GM12878 (cell line): ENCODE measurements around the gene PRSS57. TPM values are rescaled to one million over a fixed set of nuclear protein-coding genes. Genes with fewer than 3 reads are reported as not detected.
A peak's percentile ranks its signal among the peaks of the same experiment; 100 is the strongest.

Experiments used
- ATAC-seq: fragments of 200-7000 bp; cut with Tn5 transposase; 3 replicates; pipeline ENCODE4 v1.9.1; 2020; ENCODE audit warnings: mild to moderate bottlenecking, moderate library complexity
- BruUV-seq: library from RNA; stranded (reverse); fragments of 400-500 nt; replicated peaks from 2 replicates; lab custom pipeline; 2021; lab: Mats Ljungman, UMichigan
- CTCF ChIA-PET: fragments of 300-600 bp; sonication (Branson Sonifier 250); formaldehyde crosslinking; extraction: SDS; loops from one replicate; lab custom pipeline; 2021; ENCODE audit warnings: inconsistent platforms; lab: Yijun Ruan, JAX
- POLR2A ChIA-PET: fragments of 350-600 bp; formaldehyde crosslinking; extraction: SDS; loops from one replicate; lab custom pipeline; 2021; ENCODE audit warnings: inconsistent platforms; lab: Charles Lee
- RAD21 ChIA-PET: fragments of 300-600 bp; sonication (Branson Sonifier 250); formaldehyde crosslinking; loops from one replicate; lab custom pipeline; 2023; ENCODE audit warnings: antibody characterized with exemption; ENCODE audit not compliant: unreplicated experiment; lab: Charles Lee
- SMC1A ChIA-PET: fragments of 300-600 bp; sonication (Branson Sonifier 250); formaldehyde crosslinking; loops from one replicate; lab custom pipeline; 2023; ENCODE audit not compliant: unreplicated experiment, uncharacterized antibody; lab: Charles Lee
- DNase-seq: peaks from one replicate; pipeline ENCODE4 v3.0.0-alpha.2; 2011; ENCODE audit warnings: low read depth, low spot score
- FAIRE-seq: peaks from 3 replicates; lab custom pipeline; 2011; peaks lifted over from hg19 to GRCh38; lab: Jason Lieb, UNC
- H2AFZ ChIP-seq: 2 replicates; pipeline ENCODE4 v1.6.0; 2011; ENCODE audit warnings: low read depth, low read length, control low read depth; ENCODE audit not compliant: control insufficient read depth
- H3K27ac ChIP-seq: 2 replicates; pipeline ENCODE4 v1.5.1; 2011; ENCODE audit warnings: control low read depth; ENCODE audit not compliant: control insufficient read depth, insufficient read depth
- H3K27me3 ChIP-seq, 2 experiments: replicated peaks in 1 of 2; 2 replicates each; pipeline versions ENCODE4 v1.6.0 to v1.6.1; 2011; ENCODE audit warnings: low read length in 1 of 2; ENCODE audit not compliant: control insufficient read depth in 2 of 2, insufficient read depth in 2 of 2
- H3K36me3 ChIP-seq, 2 experiments: 2 replicates each; pipeline ENCODE4 v1.5.1; 2011; ENCODE audit warnings: low read length in 1 of 2; ENCODE audit not compliant: control insufficient read depth in 2 of 2, insufficient read depth in 2 of 2
- H3K4me1 ChIP-seq: 2 replicates; pipeline ENCODE4 v1.6.1; 2011; ENCODE audit warnings: mild to moderate bottlenecking, low read length, moderate library complexity, mixed read lengths; ENCODE audit not compliant: control insufficient read depth, insufficient read depth
- H3K4me2 ChIP-seq: 2 replicates; pipeline ENCODE4 v1.6.0; 2011; ENCODE audit warnings: control low read depth; ENCODE audit not compliant: control insufficient read depth, insufficient read depth
- H3K4me3 ChIP-seq: fragments of 200-600 bp; sonication (generic); 2 replicates; pipeline ENCODE4 v1.5.1; 2016
- H3K79me2 ChIP-seq: 2 replicates; pipeline ENCODE4 v1.6.0; 2011; ENCODE audit warnings: low read length; ENCODE audit not compliant: control insufficient read depth, insufficient read depth
- H3K9ac ChIP-seq: 2 replicates; pipeline ENCODE4 v1.8.0; 2011; ENCODE audit warnings: low read length, control low read depth, mixed read lengths; ENCODE audit not compliant: control insufficient read depth, insufficient read depth
- H3K9me3 ChIP-seq: replicated peaks from 3 replicates; pipeline ENCODE4 v1.5.1; 2011; ENCODE audit warnings: mild to moderate bottlenecking, low read length; ENCODE audit not compliant: control insufficient read depth, insufficient read depth
- H4K20me1 ChIP-seq: 2 replicates; pipeline ENCODE4 v1.6.0; 2011; ENCODE audit not compliant: control insufficient read depth, insufficient read depth
- BACH1 ChIP-seq: fragments of 450-650 bp; IDR thresholded peaks from 2 replicates; pipeline ENCODE4 v1.6.1; 2017; ENCODE audit warnings: mild to moderate bottlenecking, borderline replicate concordance
- BHLHE40 ChIP-seq, 2 experiments: fragments of 450-650 bp in 1 of 2; IDR thresholded peaks; 2 replicates each; pipeline ENCODE4 v1.6.1; 2011 to 2017; ENCODE audit warnings: low read depth in 2 of 2, borderline replicate concordance in 1 of 2, improper control_type of control experiment in 1 of 2, low read length in 1 of 2, mild to moderate bottlenecking in 1 of 2
- EGR1 ChIP-seq, 2 experiments: IDR thresholded peaks; 1 replicate in 1 of 2; 2 replicates in 1 of 2; pipeline ENCODE4 v1.6.1; 2011 to 2012; ENCODE audit warnings: low read depth in 2 of 2, low read length in 2 of 2, borderline replicate concordance in 1 of 2, mild to moderate bottlenecking in 1 of 2, moderate library complexity in 1 of 2
- HDGF ChIP-seq: fragments of 450-650 bp; IDR thresholded peaks from 2 replicates; pipeline ENCODE4 v1.6.1; 2016; ENCODE audit warnings: antibody characterized with exemption
- LARP7 ChIP-seq: fragments of 450-650 bp; IDR thresholded peaks from 2 replicates; pipeline ENCODE4 v1.6.1; 2017; ENCODE audit warnings: mild to moderate bottlenecking
- MXI1 ChIP-seq: fragments of 150-350 bp; IDR thresholded peaks from 2 replicates; pipeline ENCODE4 v1.6.1; 2011; ENCODE audit warnings: low read depth, mild to moderate bottlenecking, inconsistent platforms, low read length, improper control_type of control experiment
- MYC ChIP-seq: IDR thresholded peaks from 2 replicates; pipeline ENCODE4 v1.6.1; 2011; ENCODE audit warnings: mild to moderate bottlenecking, low read length, moderate library complexity, inconsistent platforms; ENCODE audit not compliant: insufficient read depth, insufficient replicate concordance, insufficient read length, severe bottlenecking
- NBN ChIP-seq: fragments of 450-650 bp; IDR thresholded peaks from 2 replicates; pipeline ENCODE4 v1.6.1; 2016
- NFYB ChIP-seq: IDR thresholded peaks from 2 replicates; pipeline ENCODE4 v1.6.1; 2011; ENCODE audit warnings: low read depth, mild to moderate bottlenecking, low read length, improper control_type of control experiment, moderate library complexity; ENCODE audit not compliant: insufficient read depth
- POLR2A ChIP-seq: IDR thresholded peaks from 2 replicates; pipeline ENCODE4 v1.6.1; 2011; ENCODE audit warnings: low read depth, mild to moderate bottlenecking, low read length
- SREBF1 ChIP-seq: IDR thresholded peaks from 2 replicates; pipeline ENCODE4 v1.6.1; 2012; ENCODE audit warnings: mild to moderate bottlenecking, low read length
- ZBTB40 ChIP-seq: fragments of 450-650 bp; IDR thresholded peaks from 2 replicates; pipeline ENCODE4 v1.6.1; 2016; ENCODE audit warnings: mild to moderate bottlenecking, moderate library complexity, borderline replicate concordance
- WGBS: methylation state at CpG from one replicate; pipeline ENCODE4 v1.1.6; 2016; ENCODE audit warnings: low lambda C conversion rate; ENCODE audit not compliant: insufficient replicate concordance, insufficient coverage; ENCODE audit errors: missing lambda C conversion rate; 5-methylcytosine and 5-hydroxymethylcytosine counted together
- in situ Hi-C: fragments of 300-500 bp; cut with MboI; formaldehyde crosslinking; loops from 9 replicates; pipeline ENCODE4 v1.14.3; 2018; ENCODE audit warnings: mixed read lengths
- intact Hi-C: fragments of 100-400 bp; cut with micrococcal nuclease; formaldehyde crosslinking; loops from one replicate; pipeline ENCODE4 v1.14.2; 2022; ENCODE audit not compliant: unreplicated experiment
- polyA plus RNA-seq, 11 experiments: library from polyadenylated mRNA; depleted of rRNA in 4 of 11; unstranded in 6 of 11; stranded (reverse) in 5 of 11; fragments of >200 nt; fragmentation: Nextera tagmentation in 4 of 11; fragmentation: Illumina TruSeq in 1 of 11; extraction: Ambion mirVana in 4 of 11; extraction: Trizol in 1 of 11; gene quantifications; 1 replicate in 1 of 11; 2 replicates in 10 of 11; pipeline versions ENCODE4 v1.2.1 to v1.2.3, GENCODE V29; 2011 to 2016; ENCODE audit warnings: inconsistent platforms in 2 of 11, missing spikeins in 2 of 11, low read depth in 1 of 11
- total RNA-seq, 4 experiments: library from RNA; depleted of rRNA in 3 of 4; stranded (reverse); fragments of >200 nt in 3 of 4; fragmentation: Illumina TruSeq in 1 of 4; extraction: Trizol in 1 of 4; gene quantifications; 2 replicates each; pipeline versions ENCODE4 v1.2.1 to v1.2.3, GENCODE V29; 2013 to 2021
- TF ChIP-seq, protein P1 (sequence below): IDR thresholded peaks from 2 replicates; pipeline ENCODE4 v1.6.1; 2012; ENCODE audit warnings: low read depth, low read length, improper control_type of control experiment
- TF ChIP-seq, protein P2 (sequence below): fragments of 450-650 bp; formaldehyde crosslinking; IDR thresholded peaks from 2 replicates; pipeline ENCODE4 v1.5.0; 2022; ENCODE audit warnings: mild to moderate bottlenecking, missing genetic modification characterization

PRSS57 gene
- total and polyA plus RNA-seq, 10 of the 15 experiments (the other 5 are each of a cell fraction or from before 2014, with no cell fraction given): not detected

- FAIRE-seq (no peak), ATAC-seq (peak; percentile 91), DNase-seq (no peak)
- in situ Hi-C loops (no loop called here), intact Hi-C loops (no loop called here)
- Histone ChIP-seq H3K27me3 (no peaks in the 10 kb centered on the region), H4K20me1 (no peaks in the 10 kb centered on the region), H2AFZ (peak within 1 kb of the TSS; percentile 71), H3K27ac (no peak within 1 kb of the TSS), H3K4me2 (peak within 1 kb of the TSS; percentile 93), H3K36me3 (no peaks in the 10 kb centered on the region; a peak in 1 of 4 replicates), H3K79me2 (no peaks in the 10 kb centered on the region), H3K9me3 (no peaks in the 10 kb centered on the region), H3K4me1 (peaks cover 24% of the 10 kb centered on the region), H3K9ac (no peak within 1 kb of the TSS), H3K4me3 (peak within 1 kb of the TSS; percentile 44; the same call in 1 of the 2 replicates)
- BruUV-seq: no TSS peak
- RAD21 ChIA-PET: no interaction called here
- CTCF ChIA-PET: no interaction called here
- POLR2A ChIA-PET: no interaction called here
- WGBS: 4% methylated on average over 73 of the region's 109 CpGs
- SMC1A ChIA-PET: no interaction called here
- TF ChIP-seq HDGF (peak; percentile 35; the same call in 1 of the 2 replicates), NFYB (peak; percentile 82), EGR1 (IDR thresholded peaks at IDR 0.05; ENCODE audit: borderline replicate concordance in 1 of 2, low read depth in 2 of 2, low read length in 2 of 2) (peak in 1 of 2 experiments; percentile 72; a peak in 2 of 3 replicates), ZBTB40 (no peak), BHLHE40 (IDR thresholded peaks at IDR 0.05; ENCODE audit: borderline replicate concordance in 1 of 2, low read depth in 2 of 2, low read length in 1 of 2) (0 out of 4 replicates have a peak, but pooled peaks of 1 of the 2 experiments have one; percentile 3), POLR2A (0 out of 2 replicates have a peak, but pooled peaks have one; percentile 14), NBN (0 out of 2 replicates have a peak, but pooled peaks have one; percentile 33), LARP7 (peak; percentile 29; the same call in 1 of the 2 replicates), MYC (no peak), SREBF1 (no peak), MXI1 (peak; percentile 38; the same call in 1 of the 2 replicates), BACH1 (peak; percentile 19)
- TF ChIP-seq, protein P1, sequence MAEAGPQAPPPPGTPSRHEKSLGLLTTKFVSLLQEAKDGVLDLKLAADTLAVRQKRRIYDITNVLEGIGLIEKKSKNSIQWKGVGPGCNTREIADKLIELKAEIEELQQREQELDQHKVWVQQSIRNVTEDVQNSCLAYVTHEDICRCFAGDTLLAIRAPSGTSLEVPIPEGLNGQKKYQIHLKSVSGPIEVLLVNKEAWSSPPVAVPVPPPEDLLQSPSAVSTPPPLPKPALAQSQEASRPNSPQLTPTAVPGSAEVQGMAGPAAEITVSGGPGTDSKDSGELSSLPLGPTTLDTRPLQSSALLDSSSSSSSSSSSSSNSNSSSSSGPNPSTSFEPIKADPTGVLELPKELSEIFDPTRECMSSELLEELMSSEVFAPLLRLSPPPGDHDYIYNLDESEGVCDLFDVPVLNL: no peak
- TF ChIP-seq, protein P2, sequence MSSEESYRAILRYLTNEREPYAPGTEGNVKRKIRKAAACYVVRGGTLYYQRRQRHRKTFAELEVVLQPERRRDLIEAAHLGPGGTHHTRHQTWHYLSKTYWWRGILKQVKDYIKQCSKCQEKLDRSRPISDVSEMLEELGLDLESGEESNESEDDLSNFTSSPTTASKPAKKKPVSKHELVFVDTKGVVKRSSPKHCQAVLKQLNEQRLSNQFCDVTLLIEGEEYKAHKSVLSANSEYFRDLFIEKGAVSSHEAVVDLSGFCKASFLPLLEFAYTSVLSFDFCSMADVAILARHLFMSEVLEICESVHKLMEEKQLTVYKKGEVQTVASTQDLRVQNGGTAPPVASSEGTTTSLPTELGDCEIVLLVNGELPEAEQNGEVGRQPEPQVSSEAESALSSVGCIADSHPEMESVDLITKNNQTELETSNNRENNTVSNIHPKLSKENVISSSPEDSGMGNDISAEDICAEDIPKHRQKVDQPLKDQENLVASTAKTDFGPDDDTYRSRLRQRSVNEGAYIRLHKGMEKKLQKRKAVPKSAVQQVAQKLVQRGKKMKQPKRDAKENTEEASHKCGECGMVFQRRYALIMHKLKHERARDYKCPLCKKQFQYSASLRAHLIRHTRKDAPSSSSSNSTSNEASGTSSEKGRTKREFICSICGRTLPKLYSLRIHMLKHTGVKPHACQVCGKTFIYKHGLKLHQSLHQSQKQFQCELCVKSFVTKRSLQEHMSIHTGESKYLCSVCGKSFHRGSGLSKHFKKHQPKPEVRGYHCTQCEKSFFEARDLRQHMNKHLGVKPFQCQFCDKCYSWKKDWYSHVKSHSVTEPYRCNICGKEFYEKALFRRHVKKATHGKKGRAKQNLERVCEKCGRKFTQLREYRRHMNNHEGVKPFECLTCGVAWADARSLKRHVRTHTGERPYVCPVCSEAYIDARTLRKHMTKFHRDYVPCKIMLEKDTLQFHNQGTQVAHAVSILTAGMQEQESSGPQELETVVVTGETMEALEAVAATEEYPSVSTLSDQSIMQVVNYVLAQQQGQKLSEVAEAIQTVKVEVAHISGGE (CRISPR knock-in tag): no peak
These were observed 55.7 kb downstream of the PRSS57 start, which contains the start of gene FGF22 for GRCh38 chr19:639253-640160. FGF22 (plus strand) TSS chr19:639879; CDS start chr19:639926, 47 bp downstream.
